GM19395 (cell line): ENCODE results near the gene ARHGAP22.

Experiments
- ATAC-seq: cut with Tn5 transposase; IDR thresholded peaks from one replicate; pipeline ENCODE4 v1.9.1; 2021; ENCODE audit warnings: mild to moderate bottlenecking, moderate library complexity; ENCODE audit not compliant: unreplicated experiment

Gene ARHGAP22

GRCh38 chr10:48536156-48536500 lies 68.7 kb downstream of the ARHGAP22 start:
- no peak for ATAC-seq

GRCh38 chr10:48535416-48536155 lies 69.3 kb downstream of the ARHGAP22 start:
- ATAC-seq = no peak

- no peak for ATAC-seq
Measured at GRCh38 chr10:48533951-48534720, 70.7 kb downstream of the ARHGAP22 start.

- ATAC-seq = no peak
Measured at GRCh38 chr10:48533540-48533939, 71.3 kb downstream of the ARHGAP22 start.

GRCh38 chr10:48531486-48531885 lies 73.4 kb downstream of the ARHGAP22 start:
- no peak for ATAC-seq

- ATAC-seq = no peak
Measured at GRCh38 chr10:48529331-48529730, 75.5 kb downstream of the ARHGAP22 start.

- ATAC-seq = no peak
Measured at GRCh38 chr10:48527756-48528155, 77.1 kb downstream of the ARHGAP22 start.

GRCh38 chr10:48526846-48527505 lies 77.9 kb downstream of the ARHGAP22 start:
- no peak for ATAC-seq

GRCh38 chr10:48526011-48526821 lies 78.7 kb downstream of the ARHGAP22 start:
- no peak for ATAC-seq

- ATAC-seq = no peak
Measured at GRCh38 chr10:48525113-48525512, 79.8 kb downstream of the ARHGAP22 start.

- no peak for ATAC-seq
Measured at GRCh38 chr10:48523820-48524758, 80.8 kb downstream of the ARHGAP22 start.

GRCh38 chr10:48523212-48523819 lies 81.6 kb downstream of the ARHGAP22 start:
- no peak for ATAC-seq

GRCh38 chr10:48522011-48522765 lies 82.7 kb downstream of the ARHGAP22 start:
- ATAC-seq = no peak

- ATAC-seq = no peak
Measured at GRCh38 chr10:48520594-48520993, 84.3 kb downstream of the ARHGAP22 start.

GRCh38 chr10:48520184-48520506 lies 84.7 kb downstream of the ARHGAP22 start:
- no peak for ATAC-seq

- no peak for ATAC-seq
Measured at GRCh38 chr10:48519481-48520183, 85.2 kb downstream of the ARHGAP22 start.

GRCh38 chr10:48518986-48519385 lies 85.9 kb downstream of the ARHGAP22 start:
- ATAC-seq = no peak
